Astrocyte (in vitro differentiated cells and primary cell): Measurements from ENCODE around the gene DEFB108B. TPM values are rescaled to one million over a fixed set of nuclear protein-coding genes. Genes with fewer than 3 reads are reported as not detected.
A peak's percentile ranks its signal among the peaks of the same experiment; 100 is the strongest.
"Not testable (repeated sequence)": the region's sequence is repeated elsewhere in the genome, so short reads cannot be mapped to it uniquely, and the experiment has no call there.

Experiments used
- DNase-seq: peaks from one replicate; pipeline ENCODE4 v3.0.0-alpha.2; 2010; ENCODE audit warnings: low read depth
- FAIRE-seq: peaks from 2 replicates; lab custom pipeline; 2011; peaks lifted over from hg19 to GRCh38; lab: Jason Lieb, UNC
- H2AFZ ChIP-seq: 2 replicates; pipeline ENCODE4 v1.6.0; 2012; ENCODE audit warnings: low read depth, low read length, inconsistent platforms
- H3K27ac ChIP-seq: 2 replicates; pipeline ENCODE4 v1.5.1; 2011; ENCODE audit warnings: low read depth, low read length, inconsistent platforms
- H3K27me3 ChIP-seq: 2 replicates; pipeline ENCODE4 v1.6.0; 2011; ENCODE audit warnings: low read length, inconsistent platforms; ENCODE audit not compliant: insufficient read depth
- H3K36me3 ChIP-seq: 2 replicates; pipeline ENCODE4 v1.5.1; 2011; ENCODE audit warnings: low read length, inconsistent platforms; ENCODE audit not compliant: insufficient read depth
- H3K4me1 ChIP-seq: 2 replicates; pipeline ENCODE4 v1.5.1; 2011; ENCODE audit warnings: low read length, inconsistent platforms; ENCODE audit not compliant: insufficient read depth
- H3K4me2 ChIP-seq: 2 replicates; pipeline ENCODE4 v1.6.0; 2012; ENCODE audit warnings: low read length, inconsistent platforms
- H3K4me3 ChIP-seq: 2 replicates; pipeline ENCODE4 v1.5.1; 2011; ENCODE audit warnings: low read depth, mild to moderate bottlenecking, low read length, inconsistent platforms; ENCODE audit not compliant: insufficient read depth
- H3K79me2 ChIP-seq: 2 replicates; pipeline ENCODE4 v1.6.0; 2012; ENCODE audit warnings: mild to moderate bottlenecking, low read length, inconsistent platforms; ENCODE audit not compliant: insufficient read depth
- H3K9ac ChIP-seq: 2 replicates; pipeline ENCODE4 v1.6.0; 2012; ENCODE audit warnings: mild to moderate bottlenecking, low read length, inconsistent platforms
- H3K9me3 ChIP-seq: 2 replicates; pipeline ENCODE4 v1.5.1; 2012; ENCODE audit warnings: low read depth, mild to moderate bottlenecking, low read length, inconsistent platforms; ENCODE audit not compliant: insufficient read depth
- H4K20me1 ChIP-seq: 2 replicates; pipeline ENCODE4 v1.6.0; 2012; ENCODE audit warnings: low read length, inconsistent platforms; ENCODE audit not compliant: insufficient read depth
- H3K27ac Mint-ChIP-seq: one replicate; pipeline ENCODE4 v1.8.0; 2021; ENCODE audit warnings: mild to moderate bottlenecking, mixed read lengths; ENCODE audit not compliant: unreplicated experiment
- H3K27me3 Mint-ChIP-seq: one replicate; pipeline ENCODE4 v1.8.0; 2021; ENCODE audit warnings: low read depth, mixed read lengths; ENCODE audit not compliant: unreplicated experiment
- H3K36me3 Mint-ChIP-seq: one replicate; pipeline ENCODE4 v1.8.0; 2021; ENCODE audit warnings: low read depth, mixed read lengths; ENCODE audit not compliant: unreplicated experiment
- H3K4me1 Mint-ChIP-seq: one replicate; pipeline ENCODE4 v1.8.0; 2021; ENCODE audit warnings: low read depth, mixed read lengths; ENCODE audit not compliant: unreplicated experiment
- H3K4me3 Mint-ChIP-seq: one replicate; pipeline ENCODE4 v1.8.0; 2021; ENCODE audit warnings: mild to moderate bottlenecking, moderate library complexity, mixed read lengths; ENCODE audit not compliant: unreplicated experiment
- H3K9me3 Mint-ChIP-seq: one replicate; pipeline ENCODE4 v1.8.0; 2021; ENCODE audit warnings: mild to moderate bottlenecking, mixed read lengths; ENCODE audit not compliant: unreplicated experiment
- CTCF ChIP-seq: IDR thresholded peaks from 2 replicates; pipeline ENCODE4 v1.5.1; 2011; ENCODE audit warnings: low read depth, mild to moderate bottlenecking, inconsistent platforms, low read length, moderate library complexity; ENCODE audit not compliant: insufficient read depth
- total RNA-seq: library from RNA; stranded (reverse); gene quantifications from 2 replicates; pipeline ENCODE4 v1.2.1, GENCODE V29; 2021

The DEFB108B gene
- total RNA-seq, 1 donor from 2014 or later: not detected

- not testable (repeated sequence) for H3K9me3 Mint-ChIP-seq, H3K9me3 ChIP-seq, H3K27ac Mint-ChIP-seq, H3K4me3 ChIP-seq, H4K20me1 ChIP-seq, H3K79me2 ChIP-seq, DNase-seq, H3K4me3 Mint-ChIP-seq, H2AFZ ChIP-seq, H3K36me3 ChIP-seq, H3K36me3 Mint-ChIP-seq, FAIRE-seq, H3K9ac ChIP-seq, H3K27me3 Mint-ChIP-seq, H3K27ac ChIP-seq, H3K27me3 ChIP-seq
- H3K4me1 Mint-ChIP-seq: peaks cover 14% of the 10 kb centered on the region
- Histone ChIP-seq H3K4me2 (peak overlapping the region; percentile 6), H3K4me1 (peaks cover 12% of the 10 kb centered on the region)
Observed at GRCh38 chr11:71789444-71790196, 43.4 kb upstream of the DEFB108B start.

GRCh38 chr11:71791111-71791510 is 41.9 kb upstream of the DEFB108B start:
- H3K4me2 ChIP-seq, H3K4me3 Mint-ChIP-seq, H3K79me2 ChIP-seq, H3K36me3 ChIP-seq, DNase-seq, H3K4me3 ChIP-seq, H3K27me3 Mint-ChIP-seq, H2AFZ ChIP-seq, H3K36me3 Mint-ChIP-seq, H3K9me3 ChIP-seq, H3K27me3 ChIP-seq, H3K27ac Mint-ChIP-seq, H4K20me1 ChIP-seq, FAIRE-seq, H3K27ac ChIP-seq, H3K9me3 Mint-ChIP-seq, H3K9ac ChIP-seq: not testable (repeated sequence)
- peaks cover 22% of the 10 kb centered on the region for H3K4me1 Mint-ChIP-seq
- peaks cover 18% of the 10 kb centered on the region for H3K4me1 ChIP-seq

- not testable (repeated sequence) for H3K27ac ChIP-seq
Observed at GRCh38 chr11:71792621-71793235, 40.3 kb upstream of the DEFB108B start.

GRCh38 chr11:71794386-71795040 is 38.5 kb upstream of the DEFB108B start:
- Mint-ChIP-seq H3K4me1 (peaks cover 16% of the 10 kb centered on the region), H3K27ac (peak overlapping the region; percentile 89)
- H3K4me3 ChIP-seq, H3K4me1 ChIP-seq, H3K9me3 Mint-ChIP-seq, H3K36me3 ChIP-seq, H3K9ac ChIP-seq, H3K27me3 Mint-ChIP-seq, H3K36me3 Mint-ChIP-seq, H4K20me1 ChIP-seq, H3K27me3 ChIP-seq, H3K4me3 Mint-ChIP-seq, H2AFZ ChIP-seq, H3K79me2 ChIP-seq, H3K9me3 ChIP-seq: not testable (repeated sequence)
- Histone ChIP-seq H3K27ac (peak overlapping the region; percentile 56), H3K4me2 (peak overlapping the region; percentile 54)
- DNase-seq (peak; percentile 87), FAIRE-seq (peak; percentile 76)

More at GRCh38 chr11:71792621-71793235, 40.3 kb upstream of the DEFB108B start:
- peak overlapping the region; percentile 34 for H3K27ac Mint-ChIP-seq
- not testable (repeated sequence) for H3K9ac ChIP-seq, H4K20me1 ChIP-seq, H3K27me3 Mint-ChIP-seq, DNase-seq, H3K9me3 ChIP-seq, H3K9me3 Mint-ChIP-seq, H3K4me3 Mint-ChIP-seq, H3K4me2 ChIP-seq, FAIRE-seq, H3K79me2 ChIP-seq, H2AFZ ChIP-seq, H3K4me3 ChIP-seq, H3K36me3 ChIP-seq, H3K27me3 ChIP-seq, H3K36me3 Mint-ChIP-seq
- peaks cover 22% of the 10 kb centered on the region for H3K4me1 Mint-ChIP-seq
- peaks cover 18% of the 10 kb centered on the region for H3K4me1 ChIP-seq
- peak; percentile 25 for TF ChIP-seq CTCF

GRCh38 chr11:71795236-71795635 is 37.8 kb upstream of the DEFB108B start:
- not testable (repeated sequence) for H3K4me1 ChIP-seq, H3K4me3 Mint-ChIP-seq, H3K27me3 ChIP-seq, H4K20me1 ChIP-seq, H3K9me3 Mint-ChIP-seq, H3K4me3 ChIP-seq, H3K36me3 ChIP-seq, FAIRE-seq, H3K9me3 ChIP-seq, H3K4me2 ChIP-seq, H3K27me3 Mint-ChIP-seq, H3K9ac ChIP-seq, H3K27ac ChIP-seq, DNase-seq, H3K27ac Mint-ChIP-seq, H2AFZ ChIP-seq, H3K36me3 Mint-ChIP-seq, H3K79me2 ChIP-seq
- peaks cover 16% of the 10 kb centered on the region for H3K4me1 Mint-ChIP-seq
